ENCODE data around the gene RNASE11.
"Not testable (repeated sequence)": the region's sequence is repeated elsewhere in the genome, so short reads cannot be mapped to it uniquely, and the experiment has no call there.

RNASE11 gene

GRCh38 chr14:20627346-20628027, 39.7 kb upstream of the RNASE11 start:
- Histone ChIP-seq H3K36me3 (ENCODE audit: insufficient read depth, low read length) (no peaks in the 10 kb centered on the region), H3K9me3 (ENCODE audit: low read depth, low read length) (no peaks in the 10 kb centered on the region), H3K27ac (no peak overlapping the region), H3K4me3 (peak overlapping the region; percentile 4; the same call in 1 of the 2 replicates), H3K9ac (ENCODE audit: insufficient read length) (no peak overlapping the region)
- no peak for DNase-seq (ENCODE audit: low read depth, low spot score)
- TF ChIP-seq EZH2 (IDR thresholded peaks at IDR 0.05) = no peak
- no peak for TF ChIP-seq FOXP2 (optimal IDR thresholded peaks at IDR 0.05; ENCODE audit: control extremely low read depth, extremely low read length, insufficient read depth)
- no peak for TF ChIP-seq POLR2AphosphoS5 (IDR thresholded peaks at IDR 0.05; ENCODE audit: borderline replicate concordance, low read depth, low read length)

- H3K36me3 ChIP-seq (ENCODE audit: insufficient read depth, low read length) = no peaks in the 10 kb centered on the region
- H3K9me3 ChIP-seq (ENCODE audit: low read depth, low read length) = no peaks in the 10 kb centered on the region
- no peak for DNase-seq (ENCODE audit: low read depth, low spot score)
- TF ChIP-seq POLR2AphosphoS5 (IDR thresholded peaks at IDR 0.05; ENCODE audit: borderline replicate concordance, low read depth, low read length) (no peak), EZH2 (IDR thresholded peaks at IDR 0.05) (no peak), FOXP2 (optimal IDR thresholded peaks at IDR 0.05; ENCODE audit: control extremely low read depth, extremely low read length, insufficient read depth) (no peak)
- no peak overlapping the region for H3K4me3 ChIP-seq
- no peak overlapping the region for H3K27ac ChIP-seq
- H3K9ac ChIP-seq (ENCODE audit: insufficient read length) = no peak overlapping the region
Measured at GRCh38 chr14:20626274-20626673, 38.5 kb upstream of the RNASE11 start.

DNA sequence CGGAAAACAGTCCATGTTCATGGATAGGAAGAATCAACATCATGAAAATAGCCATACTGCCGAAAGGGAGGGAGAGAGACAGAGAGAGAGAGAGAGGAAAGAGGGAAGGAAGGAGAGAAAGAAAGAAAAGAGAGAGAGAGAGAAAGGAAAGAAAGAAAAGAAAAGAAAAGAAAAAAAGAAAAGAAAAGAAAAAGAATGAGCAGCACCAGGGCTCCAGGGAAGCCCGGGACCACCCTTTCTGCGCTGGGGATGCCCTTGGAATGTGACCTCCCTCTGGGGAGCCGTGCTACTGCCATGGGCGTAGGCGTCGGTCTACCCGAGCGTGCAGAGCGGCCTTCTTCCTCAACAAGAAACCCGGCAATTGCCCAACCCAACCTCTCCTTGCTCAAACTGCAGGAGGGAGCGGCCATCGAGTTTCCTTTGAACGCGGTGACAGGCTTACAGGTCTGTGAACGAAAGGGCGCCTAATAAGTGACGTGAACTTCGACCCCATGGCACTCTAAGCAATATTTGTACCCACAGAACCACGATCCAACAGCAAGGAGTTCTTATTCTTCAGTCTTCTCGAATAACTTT, 36.8 kb upstream of the RNASE11 start:
- no peak for DNase-seq (ENCODE audit: low read depth, low spot score)
- Histone ChIP-seq H3K36me3 (ENCODE audit: insufficient read depth, low read length) (no peaks in the 10 kb centered on the region), H3K9ac (ENCODE audit: insufficient read length) (peak overlapping the region; percentile 44), H3K27ac (0 out of 2 replicates have a peak overlapping the region, but pooled peaks have one; percentile 8), H3K9me3 (ENCODE audit: low read depth, low read length) (no peaks in the 10 kb centered on the region), H3K4me3 (peak overlapping the region; percentile 74)
- TF ChIP-seq EZH2 (IDR thresholded peaks at IDR 0.05) = no peak
- TF ChIP-seq FOXP2 (optimal IDR thresholded peaks at IDR 0.05; ENCODE audit: control extremely low read depth, extremely low read length, insufficient read depth) = no peak
- TF ChIP-seq POLR2AphosphoS5 (IDR thresholded peaks at IDR 0.05; ENCODE audit: borderline replicate concordance, low read depth, low read length) = no peak

GRCh38 chr14:20623798-20624197, 36.0 kb upstream of the RNASE11 start:
- no peak overlapping the region for H3K4me3 ChIP-seq
- no peaks in the 10 kb centered on the region for H3K9me3 ChIP-seq (ENCODE audit: low read depth, low read length)
- no peak overlapping the region for H3K27ac ChIP-seq
- no peak overlapping the region for H3K9ac ChIP-seq (ENCODE audit: insufficient read length)
- H3K36me3 ChIP-seq (ENCODE audit: insufficient read depth, low read length) = no peaks in the 10 kb centered on the region
- TF ChIP-seq EZH2 (IDR thresholded peaks at IDR 0.05) (no peak), FOXP2 (optimal IDR thresholded peaks at IDR 0.05; ENCODE audit: control extremely low read depth, extremely low read length, insufficient read depth) (no peak), POLR2AphosphoS5 (IDR thresholded peaks at IDR 0.05; ENCODE audit: borderline replicate concordance, low read depth, low read length) (no peak)
- DNase-seq (ENCODE audit: low read depth, low spot score) = no peak

DNA sequence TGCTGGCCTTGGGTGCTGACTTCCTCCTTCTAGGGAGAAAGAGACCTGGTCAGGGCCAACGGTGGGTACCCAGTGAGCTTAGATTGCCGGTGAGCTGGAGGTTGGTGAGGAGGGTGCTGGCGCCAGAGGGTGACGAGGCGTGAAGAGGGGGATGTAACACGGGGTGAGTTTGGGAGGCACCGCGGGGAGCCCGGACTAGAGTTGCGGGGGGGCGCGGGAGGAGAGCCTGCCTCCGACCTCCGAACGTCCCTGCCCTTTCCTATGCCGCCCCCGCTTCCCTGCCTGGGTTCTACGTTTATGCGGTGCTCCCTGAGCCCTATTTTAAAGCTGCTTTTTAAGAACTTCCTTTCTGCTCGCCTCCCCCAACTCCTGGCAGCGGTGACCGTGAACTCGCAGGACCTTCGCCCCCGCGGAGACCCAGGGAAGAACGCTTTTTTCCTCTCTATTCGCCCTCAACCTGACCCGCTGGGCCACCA, 35.1 kb upstream of the RNASE11 start:
- no peak overlapping the region for H3K4me3 ChIP-seq
- no peaks in the 10 kb centered on the region for H3K36me3 ChIP-seq (ENCODE audit: insufficient read depth, low read length)
- DNase-seq (ENCODE audit: low read depth, low spot score) = no peak
- no peaks in the 10 kb centered on the region for H3K9me3 ChIP-seq (ENCODE audit: low read depth, low read length)
- TF ChIP-seq EZH2 (IDR thresholded peaks at IDR 0.05) = no peak
- no peak for TF ChIP-seq FOXP2 (optimal IDR thresholded peaks at IDR 0.05; ENCODE audit: control extremely low read depth, extremely low read length, insufficient read depth)
- no peak for TF ChIP-seq POLR2AphosphoS5 (IDR thresholded peaks at IDR 0.05; ENCODE audit: borderline replicate concordance, low read depth, low read length)
- no peak overlapping the region for H3K27ac ChIP-seq
- no peak overlapping the region for H3K9ac ChIP-seq (ENCODE audit: insufficient read length)

GRCh38 chr14:20620798-20621478, 33.1 kb upstream of the RNASE11 start:
- DNase-seq (ENCODE audit: low read depth, low spot score) = no peak
- TF ChIP-seq POLR2AphosphoS5 (IDR thresholded peaks at IDR 0.05; ENCODE audit: borderline replicate concordance, low read depth, low read length) = no peak
- no peak for TF ChIP-seq EZH2 (IDR thresholded peaks at IDR 0.05)
- TF ChIP-seq FOXP2 (optimal IDR thresholded peaks at IDR 0.05; ENCODE audit: control extremely low read depth, extremely low read length, insufficient read depth) = no peak
- H3K4me3 ChIP-seq = no peak overlapping the region

GRCh38 chr14:20619688-20620087, 31.9 kb upstream of the RNASE11 start:
- H3K4me3 ChIP-seq; H3K9ac ChIP-seq (ENCODE audit: insufficient read length); H3K9me3 ChIP-seq (ENCODE audit: low read depth, low read length); H3K27ac ChIP-seq; DNase-seq (ENCODE audit: low read depth, low spot score); H3K36me3 ChIP-seq (ENCODE audit: insufficient read depth, low read length): not testable (repeated sequence)

More at GRCh38 chr14:20620798-20621478, 33.1 kb upstream of the RNASE11 start:
- H3K36me3 ChIP-seq (ENCODE audit: insufficient read depth, low read length) = no peaks in the 10 kb centered on the region
- no peak overlapping the region for H3K27ac ChIP-seq
- no peak overlapping the region for H3K9ac ChIP-seq (ENCODE audit: insufficient read length)
- H3K9me3 ChIP-seq (ENCODE audit: low read depth, low read length) = no peaks in the 10 kb centered on the region

GRCh38 chr14:20618271-20618749, 30.5 kb upstream of the RNASE11 start:
- H3K9ac ChIP-seq (ENCODE audit: insufficient read length) = no peak overlapping the region
- no peak for DNase-seq (ENCODE audit: low read depth, low spot score)
- no peak for TF ChIP-seq FOXP2 (optimal IDR thresholded peaks at IDR 0.05; ENCODE audit: control extremely low read depth, extremely low read length, insufficient read depth)
- no peak for TF ChIP-seq POLR2AphosphoS5 (IDR thresholded peaks at IDR 0.05; ENCODE audit: borderline replicate concordance, low read depth, low read length)
- no peak for TF ChIP-seq EZH2 (IDR thresholded peaks at IDR 0.05)
- H3K4me3 ChIP-seq = no peak overlapping the region
- no peaks in the 10 kb centered on the region for H3K9me3 ChIP-seq (ENCODE audit: low read depth, low read length)
- H3K36me3 ChIP-seq (ENCODE audit: insufficient read depth, low read length) = no peaks in the 10 kb centered on the region
- no peak overlapping the region for H3K27ac ChIP-seq
